HEK293 (cell line): ENCODE data around the gene EOGT.

Experiments used
- CTCF ChIA-PET: fragments of 350-600 bp; formaldehyde crosslinking; extraction: SDS; loops from one replicate; lab custom pipeline; 2021; ENCODE audit warnings: antibody characterized with exemption; lab: Yijun Ruan, JAX
- POLR2A ChIA-PET: fragments of 300-600 bp; formaldehyde crosslinking; extraction: SDS; loops from one replicate; lab custom pipeline; 2020; ENCODE audit warnings: antibody characterized with exemption, inconsistent platforms; lab: Yijun Ruan, JAX
- H3K27ac ChIP-seq: fragments of 200-500 bp; sonication (Bioruptor generic); 2 replicates; pipeline ENCODE4 v1.5.1; 2014; ENCODE audit warnings: low read depth, low read length, control low read depth, inconsistent platforms; ENCODE audit errors: extremely low read depth
- H3K36me3 ChIP-seq, 2 experiments: fragments of 200-500 bp in 1 of 2; sonication (Bioruptor generic) in 1 of 2; 1 replicate in 1 of 2; 2 replicates in 1 of 2; pipeline ENCODE4 v1.5.1; 2014 to 2017; ENCODE audit warnings: inconsistent platforms in 2 of 2, low read length in 2 of 2; ENCODE audit not compliant: control insufficient read depth in 2 of 2, insufficient read depth in 1 of 2
- H3K4me1 ChIP-seq: fragments of 200-500 bp; sonication (Bioruptor generic); 2 replicates; pipeline ENCODE4 v1.5.1; 2014; ENCODE audit warnings: mild to moderate bottlenecking, low read length, inconsistent platforms; ENCODE audit not compliant: control insufficient read depth, insufficient read depth
- H3K4me3 ChIP-seq: 2 replicates; pipeline ENCODE4 v1.5.1; 2011; ENCODE audit warnings: low read depth, mild to moderate bottlenecking, control low read depth, low read length, moderate library complexity
- H3K9me3 ChIP-seq: fragments of 200-500 bp; sonication (Bioruptor generic); 2 replicates; pipeline ENCODE4 v1.5.1; 2014; ENCODE audit warnings: low read depth, low read length, inconsistent platforms; ENCODE audit not compliant: control insufficient read depth, insufficient read depth
- HOXD13 ChIP-seq: sonication (generic); formaldehyde crosslinking; IDR thresholded peaks from 2 replicates; pipeline ENCODE4 v1.8.0; 2022; ENCODE audit warnings: missing genetic modification reagents, borderline replicate concordance
- KLF1 ChIP-seq: fragments of 450-650 bp; formaldehyde crosslinking; IDR thresholded peaks from 2 replicates; pipeline ENCODE4 v1.5.1; 2016; ENCODE audit warnings: missing biosample characterization, missing genetic modification characterization
- ZFHX2 ChIP-seq: fragments of 450-650 bp; formaldehyde crosslinking; conservative IDR thresholded peaks from 2 replicates; pipeline ENCODE4 v1.5.1; 2016; ENCODE audit warnings: missing biosample characterization, missing genetic modification characterization
- ZNF112 ChIP-seq: fragments of 450-650 bp; formaldehyde crosslinking; IDR thresholded peaks from 2 replicates; pipeline ENCODE4 v1.5.0; 2017; ENCODE audit warnings: missing biosample characterization, missing genetic modification characterization
- ZNF114 ChIP-seq: fragments of 450-650 bp; formaldehyde crosslinking; IDR thresholded peaks from 2 replicates; pipeline ENCODE4 v1.5.0; 2017; ENCODE audit warnings: missing biosample characterization, missing genetic modification characterization
- ZNF140 ChIP-seq: fragments of 450-650 bp; formaldehyde crosslinking; IDR thresholded peaks from 2 replicates; pipeline ENCODE4 v1.5.1; 2016; ENCODE audit warnings: missing biosample characterization, missing genetic modification characterization
- ZNF146 ChIP-seq: fragments of 450-650 bp; formaldehyde crosslinking; IDR thresholded peaks from 2 replicates; pipeline ENCODE4 v1.5.1; 2016; ENCODE audit warnings: missing biosample characterization, missing genetic modification characterization
- ZNF155 ChIP-seq: fragments of 450-650 bp; formaldehyde crosslinking; IDR thresholded peaks from 2 replicates; pipeline ENCODE4 v1.5.1; 2016; ENCODE audit warnings: missing biosample characterization, missing genetic modification characterization
- ZNF16 ChIP-seq: fragments of 450-650 bp; formaldehyde crosslinking; IDR thresholded peaks from 2 replicates; pipeline ENCODE4 v1.5.1; 2016; ENCODE audit warnings: low read depth, missing biosample characterization, missing genetic modification characterization
- ZNF266 ChIP-seq: fragments of 450-650 bp; formaldehyde crosslinking; IDR thresholded peaks from 2 replicates; pipeline ENCODE4 v1.5.1; 2016; ENCODE audit warnings: missing biosample characterization, missing genetic modification characterization, low read depth
- ZNF274 ChIP-seq, 2 experiments: fragments of 200-500 bp in 1 of 2; fragments of 450-650 bp in 1 of 2; sonication (Bioruptor generic) in 1 of 2; formaldehyde crosslinking in 1 of 2; IDR thresholded peaks; 2 replicates each; pipeline versions ENCODE4 v1.5.1 to v1.6.1; 2014 to 2016; ENCODE audit warnings: borderline replicate concordance in 1 of 2, inconsistent platforms in 1 of 2, low read length in 1 of 2, missing biosample characterization in 1 of 2, missing genetic modification characterization in 1 of 2
- ZNF292 ChIP-seq: fragments of 450-650 bp; formaldehyde crosslinking; IDR thresholded peaks from 2 replicates; pipeline ENCODE4 v1.5.1; 2016; ENCODE audit warnings: low read depth, missing biosample characterization, missing genetic modification characterization, borderline replicate concordance
- ZNF501 ChIP-seq: fragments of 450-650 bp; formaldehyde crosslinking; IDR thresholded peaks from 2 replicates; pipeline ENCODE4 v1.5.1; 2016; ENCODE audit warnings: missing biosample characterization, missing genetic modification characterization
- ZNF555 ChIP-seq: fragments of 450-650 bp; formaldehyde crosslinking; conservative IDR thresholded peaks from 2 replicates; pipeline ENCODE4 v1.5.1; 2017; ENCODE audit warnings: missing biosample characterization, mild to moderate bottlenecking, missing genetic modification characterization, inconsistent platforms
- ZNF560 ChIP-seq: fragments of 450-650 bp; formaldehyde crosslinking; IDR thresholded peaks from 2 replicates; pipeline ENCODE4 v1.5.1; 2017; ENCODE audit warnings: missing biosample characterization, missing genetic modification characterization, borderline replicate concordance
- ZNF843 ChIP-seq: fragments of 450-650 bp; formaldehyde crosslinking; IDR thresholded peaks from 2 replicates; pipeline ENCODE4 v1.5.1; 2016; ENCODE audit warnings: missing biosample characterization, missing genetic modification characterization
- TF ChIP-seq, protein P1 (sequence below): fragments of 450-650 bp; formaldehyde crosslinking; IDR thresholded peaks from 2 replicates; pipeline ENCODE4 v1.5.1; 2017; ENCODE audit warnings: missing biosample characterization, missing genetic modification characterization
- TF ChIP-seq, protein P2 (sequence below): fragments of 450-650 bp; formaldehyde crosslinking; IDR thresholded peaks from 2 replicates; pipeline ENCODE4 v1.5.1; 2016; ENCODE audit warnings: missing biosample characterization, missing genetic modification characterization
- TF ChIP-seq, protein P3 (sequence below): fragments of 450-650 bp; formaldehyde crosslinking; IDR thresholded peaks from 2 replicates; pipeline ENCODE4 v1.5.1; 2016; ENCODE audit warnings: missing biosample characterization, missing genetic modification characterization
- TF ChIP-seq, protein P4 (sequence below): fragments of 450-650 bp; formaldehyde crosslinking; IDR thresholded peaks from 2 replicates; pipeline ENCODE4 v1.5.1; 2016; ENCODE audit warnings: missing biosample characterization, missing genetic modification characterization

The EOGT gene

DNA sequence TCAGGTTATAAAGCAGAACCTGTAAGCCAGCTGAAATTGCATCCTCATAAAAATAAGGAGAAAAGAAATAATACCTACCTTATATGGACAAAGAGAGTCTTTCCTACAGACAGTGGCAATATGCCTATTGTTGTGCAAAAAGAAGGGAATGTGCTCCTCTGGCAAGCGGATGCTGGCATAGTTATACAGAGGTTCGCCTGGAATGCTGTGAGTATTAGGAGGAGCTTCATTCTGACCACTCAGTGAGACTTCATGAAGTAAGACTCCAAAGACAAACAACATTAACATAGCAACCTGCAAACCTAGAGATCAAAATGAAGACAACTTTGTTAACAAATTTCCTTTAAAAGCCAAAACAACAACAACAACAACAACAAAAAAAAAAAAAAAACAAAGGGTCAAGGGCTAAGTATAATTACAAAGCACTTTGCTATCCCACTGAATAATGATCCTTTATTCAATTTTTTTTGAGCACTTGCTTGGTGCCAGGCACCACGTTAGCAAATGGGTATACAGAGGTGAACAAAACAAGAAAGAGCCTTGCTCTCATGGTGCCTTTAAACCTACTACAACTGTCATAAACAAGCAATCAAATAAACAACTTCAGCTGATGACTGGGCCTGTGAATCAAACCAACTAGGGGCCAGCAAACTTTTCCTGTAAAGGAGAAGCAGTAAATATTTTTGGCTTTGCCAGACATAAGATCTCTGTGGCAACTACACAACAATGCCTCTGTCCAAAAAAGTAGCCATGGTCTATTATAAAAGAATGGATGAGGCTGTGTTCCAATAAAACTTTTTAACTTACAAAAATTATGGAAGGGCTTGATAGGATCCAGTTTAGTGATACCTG lies 3.7 kb downstream of the EOGT start:
- POLR2A ChIA-PET, result no interaction called here
- no peak for TF ChIP-seq ZNF274 (IDR thresholded peaks at IDR 0.05; ENCODE audit: low read length)
- no peak for TF ChIP-seq ZNF274 (tag by site-specific recombination; IDR thresholded peaks at IDR 0.05; ENCODE audit: borderline replicate concordance)
- TF ChIP-seq ZNF146, result no peak
- TF ChIP-seq, protein P1, sequence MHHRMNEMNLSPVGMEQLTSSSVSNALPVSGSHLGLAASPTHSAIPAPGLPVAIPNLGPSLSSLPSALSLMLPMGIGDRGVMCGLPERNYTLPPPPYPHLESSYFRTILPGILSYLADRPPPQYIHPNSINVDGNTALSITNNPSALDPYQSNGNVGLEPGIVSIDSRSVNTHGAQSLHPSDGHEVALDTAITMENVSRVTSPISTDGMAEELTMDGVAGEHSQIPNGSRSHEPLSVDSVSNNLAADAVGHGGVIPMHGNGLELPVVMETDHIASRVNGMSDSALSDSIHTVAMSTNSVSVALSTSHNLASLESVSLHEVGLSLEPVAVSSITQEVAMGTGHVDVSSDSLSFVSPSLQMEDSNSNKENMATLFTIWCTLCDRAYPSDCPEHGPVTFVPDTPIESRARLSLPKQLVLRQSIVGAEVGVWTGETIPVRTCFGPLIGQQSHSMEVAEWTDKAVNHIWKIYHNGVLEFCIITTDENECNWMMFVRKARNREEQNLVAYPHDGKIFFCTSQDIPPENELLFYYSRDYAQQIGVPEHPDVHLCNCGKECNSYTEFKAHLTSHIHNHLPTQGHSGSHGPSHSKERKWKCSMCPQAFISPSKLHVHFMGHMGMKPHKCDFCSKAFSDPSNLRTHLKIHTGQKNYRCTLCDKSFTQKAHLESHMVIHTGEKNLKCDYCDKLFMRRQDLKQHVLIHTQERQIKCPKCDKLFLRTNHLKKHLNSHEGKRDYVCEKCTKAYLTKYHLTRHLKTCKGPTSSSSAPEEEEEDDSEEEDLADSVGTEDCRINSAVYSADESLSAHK (tag by site-specific recombination), result no peak
- no peak for TF ChIP-seq KLF1 (tag by site-specific recombination)
- TF ChIP-seq HOXD13 (CRISPR knock-in tag), result no peak
- no peak for TF ChIP-seq ZNF112 (tag by site-specific recombination)
- TF ChIP-seq, protein P2, sequence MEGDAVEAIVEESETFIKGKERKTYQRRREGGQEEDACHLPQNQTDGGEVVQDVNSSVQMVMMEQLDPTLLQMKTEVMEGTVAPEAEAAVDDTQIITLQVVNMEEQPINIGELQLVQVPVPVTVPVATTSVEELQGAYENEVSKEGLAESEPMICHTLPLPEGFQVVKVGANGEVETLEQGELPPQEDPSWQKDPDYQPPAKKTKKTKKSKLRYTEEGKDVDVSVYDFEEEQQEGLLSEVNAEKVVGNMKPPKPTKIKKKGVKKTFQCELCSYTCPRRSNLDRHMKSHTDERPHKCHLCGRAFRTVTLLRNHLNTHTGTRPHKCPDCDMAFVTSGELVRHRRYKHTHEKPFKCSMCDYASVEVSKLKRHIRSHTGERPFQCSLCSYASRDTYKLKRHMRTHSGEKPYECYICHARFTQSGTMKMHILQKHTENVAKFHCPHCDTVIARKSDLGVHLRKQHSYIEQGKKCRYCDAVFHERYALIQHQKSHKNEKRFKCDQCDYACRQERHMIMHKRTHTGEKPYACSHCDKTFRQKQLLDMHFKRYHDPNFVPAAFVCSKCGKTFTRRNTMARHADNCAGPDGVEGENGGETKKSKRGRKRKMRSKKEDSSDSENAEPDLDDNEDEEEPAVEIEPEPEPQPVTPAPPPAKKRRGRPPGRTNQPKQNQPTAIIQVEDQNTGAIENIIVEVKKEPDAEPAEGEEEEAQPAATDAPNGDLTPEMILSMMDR (tag by site-specific recombination), result no peak
- no peak for TF ChIP-seq ZNF140
- no peak for TF ChIP-seq ZNF16
- TF ChIP-seq ZNF155, result no peak
- no peak for TF ChIP-seq ZFHX2 (tag by site-specific recombination)
- no peak for TF ChIP-seq ZNF560 (tag by site-specific recombination)
- no peak for TF ChIP-seq ZNF114 (tag by site-specific recombination)
- TF ChIP-seq, protein P3, sequence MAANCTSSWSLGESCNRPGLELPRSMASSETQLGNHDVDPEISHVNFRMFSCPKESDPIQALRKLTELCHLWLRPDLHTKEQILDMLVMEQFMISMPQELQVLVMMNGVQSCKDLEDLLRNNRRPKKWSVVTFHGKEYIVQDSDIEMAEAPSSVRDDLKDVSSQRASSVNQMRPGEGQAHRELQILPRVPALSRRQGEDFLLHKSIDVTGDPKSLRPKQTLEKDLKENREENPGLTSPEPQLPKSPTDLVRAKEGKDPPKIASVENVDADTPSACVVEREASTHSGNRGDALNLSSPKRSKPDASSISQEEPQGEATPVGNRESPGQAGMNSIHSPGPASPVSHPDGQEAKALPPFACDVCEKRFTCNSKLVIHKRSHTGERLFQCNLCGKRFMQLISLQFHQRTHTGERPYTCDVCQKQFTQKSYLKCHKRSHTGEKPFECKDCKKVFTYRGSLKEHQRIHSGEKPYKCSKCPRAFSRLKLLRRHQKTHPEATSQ, result no peak
- TF ChIP-seq, protein P4, sequence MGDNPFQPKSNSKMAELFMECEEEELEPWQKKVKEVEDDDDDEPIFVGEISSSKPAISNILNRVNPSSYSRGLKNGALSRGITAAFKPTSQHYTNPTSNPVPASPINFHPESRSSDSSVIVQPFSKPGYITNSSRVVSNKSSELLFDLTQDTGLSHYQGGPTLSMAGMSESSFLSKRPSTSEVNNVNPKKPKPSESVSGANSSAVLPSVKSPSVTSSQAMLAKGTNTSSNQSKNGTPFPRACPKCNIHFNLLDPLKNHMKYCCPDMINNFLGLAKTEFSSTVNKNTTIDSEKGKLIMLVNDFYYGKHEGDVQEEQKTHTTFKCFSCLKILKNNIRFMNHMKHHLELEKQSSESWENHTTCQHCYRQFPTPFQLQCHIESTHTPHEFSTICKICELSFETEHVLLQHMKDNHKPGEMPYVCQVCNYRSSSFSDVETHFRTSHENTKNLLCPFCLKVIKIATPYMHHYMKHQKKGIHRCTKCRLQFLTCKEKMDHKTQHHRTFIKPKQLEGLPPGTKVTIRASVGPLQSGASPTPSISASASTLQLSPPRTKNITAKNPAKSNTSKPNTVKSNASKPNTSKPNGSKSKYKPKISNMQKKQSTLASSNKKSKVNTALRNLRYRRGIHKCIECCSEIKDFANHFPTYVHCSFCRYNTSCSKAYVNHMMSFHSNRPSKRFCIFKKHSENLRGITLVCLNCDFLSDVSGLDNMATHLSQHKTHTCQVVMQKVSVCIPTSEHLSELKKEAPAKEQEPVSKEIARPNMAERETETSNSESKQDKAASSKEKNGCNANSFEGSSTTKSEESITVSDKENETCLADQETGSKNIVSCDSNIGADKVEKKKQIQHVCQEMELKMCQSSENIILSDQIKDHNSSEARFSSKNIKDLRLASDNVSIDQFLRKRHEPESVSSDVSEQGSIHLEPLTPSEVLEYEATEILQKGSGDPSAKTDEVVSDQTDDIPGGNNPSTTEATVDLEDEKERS (tag by site-specific recombination), result no peak
- TF ChIP-seq ZNF843 (tag by site-specific recombination), result no peak
- TF ChIP-seq ZNF501 (tag by site-specific recombination), result no peak
- TF ChIP-seq ZNF555 (tag by site-specific recombination), result no peak
- TF ChIP-seq ZNF292, result no peak
- TF ChIP-seq ZNF266 (tag by site-specific recombination), result no peak
- TF ChIP-seq, all 188 proteins: peak for 0

More for the DNA sequence above, 3.7 kb downstream of the EOGT start:
- H3K27ac ChIP-seq, result no peak overlapping the region
- no peaks in the 10 kb centered on the region for H3K9me3 ChIP-seq
- H3K36me3 ChIP-seq, result peaks cover under 1 to 57% of the 10 kb centered on the region in 2 experiments; a peak in 2 of 3 replicates
- CTCF ChIA-PET, result no interaction called here
- H3K4me1 ChIP-seq, result no peaks in the 10 kb centered on the region
- H3K4me3 ChIP-seq, result no peak overlapping the region
